HCT116 (cell line): ENCODE measurements around the gene CAPG. TPM values are rescaled to one million over a fixed set of nuclear protein-coding genes. Genes with fewer than 3 reads are reported as not detected.

Experiments
- ATAC-seq: fragments of 200-7000 bp; cut with Tn5 transposase; 2 replicates; pipeline ENCODE4 v1.9.1; 2020; ENCODE audit warnings: mild to moderate bottlenecking, moderate library complexity
- BruUV-seq: library from RNA; stranded (reverse); fragments of 400-500 nt; replicated peaks from 2 replicates; lab custom pipeline; 2021; lab: Mats Ljungman, UMichigan
- CTCF ChIA-PET: fragments of 300-600 bp; sonication (Branson Sonifier 250); formaldehyde crosslinking; loops from one replicate; lab custom pipeline; 2021; ENCODE audit warnings: antibody characterized with exemption; lab: Charles Lee
- POLR2A ChIA-PET: fragments of 300-600, 350-600 bp; sonication (Branson Sonifier 250); formaldehyde crosslinking; loops from one replicate; lab custom pipeline; 2021; ENCODE audit warnings: antibody characterized with exemption; lab: Charles Lee
- RAD21 ChIA-PET, 2 experiments: fragments of 300-600 bp; sonication (Branson Sonifier 250); formaldehyde crosslinking; loops; one replicate each; lab custom pipeline; 2023; ENCODE audit warnings: low total read pairs in 2 of 2; ENCODE audit not compliant: uncharacterized antibody in 2 of 2, unreplicated experiment in 2 of 2, low non-redundant PET in 1 of 2; lab: Charles Lee
- DNase-seq: peaks from one replicate; pipeline ENCODE4 v3.0.0-alpha.2; 2010; ENCODE audit warnings: low read depth, low spot score
- H2AFZ ChIP-seq: fragments of 200-600 bp; shearing (Covaris generic), sonication (generic); 2 replicates; pipeline ENCODE4 v1.6.1; 2017; ENCODE audit warnings: low read depth, mixed run types, mixed read lengths, antibody characterized with exemption, low read length; ENCODE audit not compliant: poor library complexity, severe bottlenecking
- H3K27ac ChIP-seq: 2 replicates; pipeline ENCODE4 v1.5.1; 2012; ENCODE audit warnings: low read depth, low read length
- H3K27me3 ChIP-seq: fragments of 200-600 bp; sonication (generic); 2 replicates; pipeline ENCODE4 v1.6.1; 2016; ENCODE audit warnings: mixed run types, low read length, mixed read lengths; ENCODE audit not compliant: insufficient read depth
- H3K36me3 ChIP-seq, 2 experiments: fragments of 200-500 bp in 1 of 2; fragments of 200-600 bp in 1 of 2; sonication (Bioruptor generic) in 1 of 2; sonication (generic) in 1 of 2; 2 replicates each; pipeline versions ENCODE4 v1.5.1 to v1.6.1; 2014 to 2016; ENCODE audit warnings: low read length in 2 of 2, inconsistent platforms in 1 of 2, mixed read lengths in 1 of 2, mixed run types in 1 of 2; ENCODE audit not compliant: insufficient read depth in 2 of 2, control insufficient read depth in 1 of 2
- H3K4me1 ChIP-seq, 2 experiments: fragments of 200-600 bp in 1 of 2; sonication (generic) in 1 of 2; 2 replicates each; pipeline versions ENCODE4 v1.5.1 to v1.6.1; 2012 to 2017; ENCODE audit warnings: low read length in 2 of 2, inconsistent platforms in 1 of 2, mild to moderate bottlenecking in 1 of 2, mixed read lengths in 1 of 2, mixed run types in 1 of 2, moderate library complexity in 1 of 2; ENCODE audit not compliant: insufficient read depth in 2 of 2, control insufficient read depth in 1 of 2
- H3K4me2 ChIP-seq: fragments of 200-600 bp; sonication (generic); 2 replicates; pipeline ENCODE4 v1.6.1; 2017; ENCODE audit warnings: mixed run types, low read length, mixed read lengths
- H3K4me3 ChIP-seq, 2 experiments: fragments of 200-600 bp in 1 of 2; sonication (generic) in 1 of 2; replicated peaks in 1 of 2; 2 replicates each; pipeline ENCODE4 v1.5.1; 2011 to 2016; ENCODE audit warnings: low read length in 2 of 2, control low read depth in 1 of 2, low read depth in 1 of 2, mild to moderate bottlenecking in 1 of 2, mixed read lengths in 1 of 2, mixed run types in 1 of 2
- H3K79me2 ChIP-seq: fragments of 200-600 bp; sonication (generic); 2 replicates; pipeline ENCODE4 v1.6.1; 2017; ENCODE audit warnings: mild to moderate bottlenecking, mixed run types, low read length, moderate library complexity, mixed read lengths; ENCODE audit not compliant: insufficient read depth
- H3K9ac ChIP-seq: fragments of 200-600 bp; sonication (generic); 2 replicates; pipeline ENCODE4 v1.6.1; 2016; ENCODE audit warnings: low read length, mixed read lengths
- H3K9me2 ChIP-seq: fragments of 200-600 bp; sonication (generic), shearing (Covaris generic); 2 replicates; pipeline ENCODE4 v1.6.1; 2017; ENCODE audit warnings: mixed run types, mild to moderate bottlenecking, moderate library complexity; ENCODE audit not compliant: insufficient read depth
- H3K9me3 ChIP-seq, 2 experiments: fragments of 200-500 bp in 1 of 2; fragments of 200-600 bp in 1 of 2; sonication (Bioruptor generic) in 1 of 2; sonication (generic) in 1 of 2; 2 replicates each; pipeline ENCODE4 v1.6.1; 2014 to 2017; ENCODE audit warnings: low read length in 2 of 2, mixed read lengths in 2 of 2, inconsistent platforms in 1 of 2, low read depth in 1 of 2, mild to moderate bottlenecking in 1 of 2, mixed run types in 1 of 2, moderate library complexity in 1 of 2; ENCODE audit not compliant: control insufficient read depth in 1 of 2, insufficient read depth in 1 of 2
- H4K20me1 ChIP-seq: fragments of 200-600 bp; sonication (generic), shearing (Covaris generic); 2 replicates; pipeline ENCODE4 v1.6.1; 2017; ENCODE audit warnings: mixed run types, mild to moderate bottlenecking, moderate library complexity; ENCODE audit not compliant: insufficient read depth
- POLR2AphosphoS5 ChIP-seq: IDR thresholded peaks from 2 replicates; pipeline ENCODE4 v1.6.1; 2011; ENCODE audit warnings: mild to moderate bottlenecking, low read depth, low read length, moderate library complexity
- YY1 ChIP-seq: IDR thresholded peaks from 2 replicates; pipeline ENCODE4 v1.6.1; 2011; ENCODE audit warnings: low read length, low read depth, moderate library complexity, mild to moderate bottlenecking; ENCODE audit not compliant: insufficient replicate concordance; ENCODE audit errors: extremely low read depth
- ZNF274 ChIP-seq: fragments of 200-500 bp; sonication (Bioruptor generic); IDR thresholded peaks from 2 replicates; pipeline ENCODE4 v1.6.1; 2014; ENCODE audit warnings: mild to moderate bottlenecking, low read depth, low read length, inconsistent platforms
- intact Hi-C: fragments of 100-400 bp; cut with micrococcal nuclease; formaldehyde crosslinking; loops from 2 replicates; pipeline ENCODE4 v1.10.0; 2022
- total RNA-seq: library from RNA; stranded (reverse); gene quantifications from one replicate; pipeline ENCODE4 v1.2.1, GENCODE V29; 2021; ENCODE audit not compliant: unreplicated experiment
- TF ChIP-seq, protein P1 (sequence below), 3 experiments: fragments of 200-600 bp in 1 of 3; sonication (generic) in 1 of 3; IDR thresholded peaks in 2 of 3; conservative IDR thresholded peaks in 1 of 3; 2 replicates each; pipeline ENCODE4 v1.5.1; 2012 to 2017; ENCODE audit warnings: low read depth in 2 of 3, low read length in 2 of 3, antibody characterized with exemption in 1 of 3, borderline replicate concordance in 1 of 3, control low read depth in 1 of 3, mild to moderate bottlenecking in 1 of 3, mixed read lengths in 1 of 3, mixed run types in 1 of 3, moderate library complexity in 1 of 3; ENCODE audit not compliant: insufficient read depth in 1 of 3

Gene CAPG
- total RNA-seq, 1 experiment from 2014 or later = 223 TPM

DNA sequence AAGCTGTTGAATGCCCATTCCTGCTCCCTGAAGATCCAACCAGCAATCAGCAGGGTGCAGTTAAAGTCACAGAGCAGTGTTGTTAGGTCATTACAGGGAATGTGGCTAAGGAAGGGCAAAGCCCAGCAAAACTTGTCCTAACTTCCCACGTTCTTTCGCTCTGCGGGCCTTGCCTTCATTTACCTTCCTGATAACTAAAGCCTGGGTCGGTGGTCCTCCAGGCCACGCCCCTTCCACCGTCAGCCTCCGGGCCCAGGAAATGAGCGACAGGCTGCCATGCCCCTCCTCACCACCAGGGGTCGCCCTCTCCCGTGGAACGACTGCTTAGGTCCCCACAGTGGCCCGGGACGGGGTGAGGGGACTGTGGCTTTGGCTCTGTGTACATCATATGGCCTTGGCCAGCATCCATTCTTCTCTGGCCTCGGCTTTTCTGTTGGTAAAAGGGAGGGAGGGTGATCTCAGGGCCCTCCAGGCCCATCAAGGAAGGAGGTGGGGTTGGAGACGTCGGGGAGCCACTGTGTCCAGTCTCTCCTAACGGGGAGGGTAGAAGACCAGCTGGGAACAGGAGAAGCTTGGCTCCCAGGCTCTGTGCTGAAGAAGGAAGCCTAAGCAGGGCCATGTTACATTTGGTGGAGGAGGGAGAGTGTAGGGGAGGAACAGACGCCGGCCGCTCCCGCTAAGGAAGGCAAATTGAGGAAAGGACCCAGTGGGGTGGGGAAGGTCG is 10.5 kb upstream of the CAPG start:
- H3K27ac ChIP-seq = peak overlapping the region; percentile 88
- 0 out of 2 replicates have a peak overlapping the region, but pooled peaks have one; percentile 17 for H3K9ac ChIP-seq

More for the DNA sequence above, 10.5 kb upstream of the CAPG start:
- DNase-seq (no peak), ATAC-seq (peak; percentile 75)
- BruUV-seq = no TSS peak
- ChIA-PET POLR2A (interaction anchor here (1.1 to 15.9 kb wide), 4 partner anchors 35 to 182 kb away, joined by 3 to 236 read pairs (median 5); partner anchors contain the start of genes GGCX, MAT2A and TMEM150A), RAD21 (interaction anchor here (0.7 to 4.0 kb wide), 7 partner anchors 79 to 217 kb away, joined by 3 to 25 read pairs (median 4); partner anchors contain the start of gene MAT2A (in 1 of the 2)), CTCF (interaction anchor here (0.7 to 4.8 kb wide), 5 partner anchors 9 to 129 kb away, joined by 3 to 118 read pairs (median 6); partner anchors contain the start of gene MAT2A)
- H3K4me1 ChIP-seq = peaks cover 35 to 43% of the 10 kb centered on the region in 2 experiments; a peak in 3 of 4 replicates
- H3K4me3 ChIP-seq = no peak overlapping the region
- H3K9me2 ChIP-seq = no peaks in the 10 kb centered on the region
- H3K36me3 ChIP-seq = no peaks in the 10 kb centered on the region
- intact Hi-C loops = loop anchor here (1.0 to 2.0 kb wide), 3 partner anchors 78 to 132 kb away; partner anchors contain the start of gene MAT2A
- H3K9me3 ChIP-seq = no peaks in the 10 kb centered on the region
- H3K27me3 ChIP-seq = no peaks in the 10 kb centered on the region
- no peaks in the 10 kb centered on the region for H3K79me2 ChIP-seq
- peak overlapping the region; percentile 19 for H2AFZ ChIP-seq
- H3K4me2 ChIP-seq = peak overlapping the region; percentile 63
- no peaks in the 10 kb centered on the region for H4K20me1 ChIP-seq
- TF ChIP-seq ZNF274 = no peak
- TF ChIP-seq POLR2AphosphoS5 = peak; percentile 31; the same call in 1 of the 2 replicates
- peak; percentile 20 for TF ChIP-seq YY1
- TF ChIP-seq, protein P1, sequence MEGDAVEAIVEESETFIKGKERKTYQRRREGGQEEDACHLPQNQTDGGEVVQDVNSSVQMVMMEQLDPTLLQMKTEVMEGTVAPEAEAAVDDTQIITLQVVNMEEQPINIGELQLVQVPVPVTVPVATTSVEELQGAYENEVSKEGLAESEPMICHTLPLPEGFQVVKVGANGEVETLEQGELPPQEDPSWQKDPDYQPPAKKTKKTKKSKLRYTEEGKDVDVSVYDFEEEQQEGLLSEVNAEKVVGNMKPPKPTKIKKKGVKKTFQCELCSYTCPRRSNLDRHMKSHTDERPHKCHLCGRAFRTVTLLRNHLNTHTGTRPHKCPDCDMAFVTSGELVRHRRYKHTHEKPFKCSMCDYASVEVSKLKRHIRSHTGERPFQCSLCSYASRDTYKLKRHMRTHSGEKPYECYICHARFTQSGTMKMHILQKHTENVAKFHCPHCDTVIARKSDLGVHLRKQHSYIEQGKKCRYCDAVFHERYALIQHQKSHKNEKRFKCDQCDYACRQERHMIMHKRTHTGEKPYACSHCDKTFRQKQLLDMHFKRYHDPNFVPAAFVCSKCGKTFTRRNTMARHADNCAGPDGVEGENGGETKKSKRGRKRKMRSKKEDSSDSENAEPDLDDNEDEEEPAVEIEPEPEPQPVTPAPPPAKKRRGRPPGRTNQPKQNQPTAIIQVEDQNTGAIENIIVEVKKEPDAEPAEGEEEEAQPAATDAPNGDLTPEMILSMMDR (IDR thresholded peaks at IDR 0.05 in 2 of 3, conservative IDR thresholded peaks at IDR 0.05 in 1 of 3; ENCODE audit: borderline replicate concordance in 1 of 3, insufficient read depth in 1 of 3, low read depth in 2 of 3, low read length in 2 of 3) = peak in 2 of 3 experiments; percentile 92 to 100; a peak in 4 of 6 replicates
